ENCODE data around the gene TBC1D24. TPM values are rescaled to one million over a fixed set of nuclear protein-coding genes. Genes with fewer than 3 reads are reported as not detected.
"Not testable (repeated sequence)": the region's sequence is repeated elsewhere in the genome, so short reads cannot be mapped to it uniquely, and the experiment has no call there.

Gene TBC1D24
- total RNA-seq, 1 donor from 2014 or later = 16.6 TPM

GRCh38 chr16:2550283-2550878 lies 75.5 kb downstream of the TBC1D24 start:
- H3K9me3 Mint-ChIP-seq; H3K27me3 Mint-ChIP-seq; H3K27ac Mint-ChIP-seq; intact Hi-C loops (cut with micrococcal nuclease); DNase-seq; H3K4me3 Mint-ChIP-seq; H3K36me3 Mint-ChIP-seq (ENCODE audit: low read depth); H3K4me1 Mint-ChIP-seq: not testable (repeated sequence)

- H3K9me3 Mint-ChIP-seq; H3K36me3 Mint-ChIP-seq (ENCODE audit: low read depth); H3K27me3 Mint-ChIP-seq; intact Hi-C loops (cut with micrococcal nuclease); DNase-seq; H3K27ac Mint-ChIP-seq; H3K4me3 Mint-ChIP-seq; H3K4me1 Mint-ChIP-seq: not testable (repeated sequence)
These were observed 76.5 kb downstream of the TBC1D24 start for GRCh38 chr16:2551420-2551889.

GRCh38 chr16:2554709-2555425 lies 79.9 kb downstream of the TBC1D24 start:
- DNase-seq; H3K27ac Mint-ChIP-seq; H3K4me1 Mint-ChIP-seq; H3K36me3 Mint-ChIP-seq (ENCODE audit: low read depth); H3K9me3 Mint-ChIP-seq; H3K27me3 Mint-ChIP-seq; H3K4me3 Mint-ChIP-seq; intact Hi-C loops (cut with micrococcal nuclease): not testable (repeated sequence)

Other genes starting within 250 kb of the TBC1D24 start
- 1.7 and 2.1 TPM in 2 replicates for gene DNASE1L2, start 238.7 kb upstream of the TBC1D24 start, total RNA-seq
- 34.1 and 38.7 TPM in 2 replicates for gene ECI1, start 223.5 kb upstream of the TBC1D24 start, total RNA-seq
- 399 and 416 TPM in 2 replicates for gene RNPS1, start 207.0 kb upstream of the TBC1D24 start, total RNA-seq
- 8.3 and 9.2 TPM in 2 replicates for gene ABCA3, start 134.4 kb upstream of the TBC1D24 start, total RNA-seq
- 44.7 and 45.7 TPM in 2 replicates for gene CCNF, start 45.7 kb upstream of the TBC1D24 start, total RNA-seq
- gene TEDC2, start 15.0 kb upstream of the TBC1D24 start, total RNA-seq = 40.7 and 41.7 TPM in 2 replicates
- not detected in 2 replicates for gene NTN3, start 3.8 kb upstream of the TBC1D24 start, total RNA-seq
- gene ATP6V0C, start 38.8 kb downstream of the TBC1D24 start, total RNA-seq = 105 and 122 TPM in 2 replicates
- gene AMDHD2, start 45.2 kb downstream of the TBC1D24 start, total RNA-seq = 34.1 and 37.5 TPM in 2 replicates
- 0.24 TPM in 1 of 2 replicates, not detected in the other for gene CEMP1, start 56.3 kb downstream of the TBC1D24 start, total RNA-seq
- gene PDPK1, start 62.9 kb downstream of the TBC1D24 start, total RNA-seq = 50.7 and 51.9 TPM in 2 replicates
- 54.4 and 57.0 TPM in 2 replicates for gene KCTD5, start 207.4 kb downstream of the TBC1D24 start, total RNA-seq
- gene PRSS27, start 245.1 kb downstream of the TBC1D24 start, total RNA-seq = 1.8 and 2.0 TPM in 2 replicates

Data from activated CD4-positive, alpha-beta T cell treated with anti-CD3 and anti-CD28 coated beads, Interleukin-2, amount 10 ng/mL, durations not matched to agents 24 days and 14 days (primary cell).